ENCODE data around the gene DTNA.
"Not testable (repeated sequence)": the region's sequence is repeated elsewhere in the genome, so short reads cannot be mapped to it uniquely, and the experiment has no call there.

The DTNA gene

DNA sequence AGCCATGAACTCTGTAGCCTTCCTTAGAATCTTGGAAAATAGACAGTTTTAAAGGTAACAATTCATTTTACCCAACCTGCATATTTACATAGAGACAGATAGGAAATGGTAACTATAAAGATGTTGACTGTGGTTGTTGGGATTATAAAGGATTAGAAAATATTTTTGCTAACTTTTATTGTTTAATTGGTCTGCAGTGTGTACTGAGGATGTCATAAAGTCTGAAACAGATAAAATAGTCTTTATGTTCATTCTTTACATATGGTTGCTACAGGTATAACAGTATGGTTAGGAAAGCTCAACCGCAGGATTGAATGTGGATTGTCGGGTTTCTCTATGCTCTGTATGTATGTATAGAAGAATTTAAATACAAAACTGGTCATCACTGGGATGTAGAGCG is 7.3 kb upstream of the DTNA start:
- in situ Hi-C loops (cut with MboI; ENCODE audit: low sequenced_read_pairs, unreplicated experiment), result no loop called here

GRCh38 chr18:34704074-34704473 is 6.0 kb upstream of the DTNA start:
- in situ Hi-C loops (cut with MboI; ENCODE audit: low sequenced_read_pairs, unreplicated experiment), result no loop called here
- no peak for DNase-seq (ENCODE audit: low spot score)
- TF ChIP-seq CTCF (IDR thresholded peaks at IDR 0.05; ENCODE audit: borderline replicate concordance, control extremely low read depth, extremely low read depth, insufficient read depth, missing control alignments), result no peak

More for the DNA sequence above, 7.3 kb upstream of the DTNA start:
- no peak for TF ChIP-seq CTCF (IDR thresholded peaks at IDR 0.05; ENCODE audit: borderline replicate concordance, control extremely low read depth, extremely low read depth, insufficient read depth, missing control alignments)
- no peak for DNase-seq (ENCODE audit: low spot score)

- in situ Hi-C loops (cut with MboI; ENCODE audit: low sequenced_read_pairs, unreplicated experiment), result no loop called here
- no peak for TF ChIP-seq CTCF (IDR thresholded peaks at IDR 0.05; ENCODE audit: borderline replicate concordance, control extremely low read depth, extremely low read depth, insufficient read depth, missing control alignments)
- no peak for DNase-seq (ENCODE audit: low spot score)
Observed at GRCh38 chr18:34704823-34705222, 5.3 kb upstream of the DTNA start.

DNA sequence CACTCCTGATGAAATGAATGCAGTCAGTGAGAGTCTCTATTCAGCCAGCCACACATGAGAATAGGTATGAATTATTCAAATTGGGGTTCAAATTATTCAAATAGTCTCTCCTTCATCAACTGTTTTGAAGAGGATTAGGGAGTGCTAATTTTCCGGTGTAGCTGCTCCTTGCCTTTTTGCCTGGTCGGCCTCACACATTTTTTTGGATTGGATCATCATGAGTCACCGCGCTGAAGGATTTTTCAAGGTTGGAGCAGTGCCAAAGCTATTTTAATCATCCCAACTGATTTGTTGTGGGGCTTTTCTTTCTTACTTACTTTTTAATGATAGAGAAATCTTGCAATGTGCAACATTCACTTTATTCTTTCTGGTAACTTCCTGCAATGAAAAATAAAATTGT is 2.4 kb upstream of the DTNA start:
- no peak for TF ChIP-seq CTCF (IDR thresholded peaks at IDR 0.05; ENCODE audit: borderline replicate concordance, control extremely low read depth, extremely low read depth, insufficient read depth, missing control alignments)
- no peak for DNase-seq (ENCODE audit: low spot score)
- in situ Hi-C loops (cut with MboI; ENCODE audit: low sequenced_read_pairs, unreplicated experiment), result no loop called here

DNA sequence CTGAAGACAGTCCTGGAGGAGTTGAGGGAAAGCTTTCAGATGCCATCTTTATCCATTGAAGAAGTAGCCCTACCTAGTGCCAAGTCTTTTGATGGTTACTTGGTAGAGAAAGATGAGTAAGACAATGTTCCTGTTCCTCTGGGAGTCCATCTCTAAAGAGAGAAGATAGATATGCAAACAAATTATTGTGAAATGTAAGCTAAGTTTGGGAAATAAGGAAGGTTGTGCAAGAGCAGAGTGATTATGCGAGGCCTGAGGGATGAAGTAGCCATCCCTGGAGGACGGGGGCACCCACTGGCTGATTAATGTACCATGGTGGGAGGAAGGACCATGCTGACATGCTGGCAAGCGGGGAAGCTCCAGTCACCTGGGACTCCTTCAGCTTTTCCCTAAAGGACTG is 994 bp upstream of the DTNA start:
- TF ChIP-seq CTCF (IDR thresholded peaks at IDR 0.05; ENCODE audit: borderline replicate concordance, control extremely low read depth, extremely low read depth, insufficient read depth, missing control alignments), result no peak
- DNase-seq (ENCODE audit: low spot score), result no peak
- in situ Hi-C loops (cut with MboI; ENCODE audit: low sequenced_read_pairs, unreplicated experiment), result no loop called here

DNA sequence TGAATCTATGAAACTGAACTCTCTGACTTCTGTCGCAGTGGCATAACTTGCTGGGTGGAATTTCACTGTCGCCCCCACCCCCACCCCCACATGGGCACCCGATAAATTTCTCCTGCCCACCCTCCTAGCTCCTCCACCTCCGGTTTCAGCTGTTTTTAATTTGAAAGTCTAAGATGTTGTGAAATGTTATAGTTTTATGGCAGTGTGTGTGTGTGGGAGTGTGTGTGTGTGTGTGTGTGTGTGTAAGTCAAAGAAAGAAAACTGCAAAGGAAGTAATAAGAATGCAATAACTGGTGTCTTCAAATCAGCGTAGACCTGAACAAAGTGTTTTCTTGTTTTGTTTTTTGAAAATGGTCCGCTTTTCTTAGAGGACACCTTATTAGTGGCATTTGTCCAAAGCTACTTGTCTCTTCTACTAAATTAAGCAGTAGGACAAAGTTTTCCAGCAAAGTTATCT is 388 bp downstream of the DTNA start:
- DNase-seq (ENCODE audit: low spot score), result no peak
- in situ Hi-C loops (cut with MboI; ENCODE audit: low sequenced_read_pairs, unreplicated experiment), result no loop called here
- TF ChIP-seq CTCF (IDR thresholded peaks at IDR 0.05; ENCODE audit: borderline replicate concordance, control extremely low read depth, extremely low read depth, insufficient read depth, missing control alignments), result no peak

GRCh38 chr18:34710934-34711333 is 836 bp downstream of the DTNA start:
- in situ Hi-C loops (cut with MboI; ENCODE audit: low sequenced_read_pairs, unreplicated experiment), result no loop called here
- DNase-seq (ENCODE audit: low spot score), result no peak
- TF ChIP-seq CTCF (IDR thresholded peaks at IDR 0.05; ENCODE audit: borderline replicate concordance, control extremely low read depth, extremely low read depth, insufficient read depth, missing control alignments), result no peak

GRCh38 chr18:34716111-34716510 is 6.0 kb downstream of the DTNA start:
- in situ Hi-C loops (cut with MboI; ENCODE audit: low sequenced_read_pairs, unreplicated experiment); DNase-seq (ENCODE audit: low spot score): not testable (repeated sequence)

Measured in GM13976 (cell line).